C4-2B (cell line): ENCODE results near the gene KRTAP1-1.

ENCODE experiments used
- ZFX ChIP-seq: fragments of 450-650 bp; IDR thresholded peaks from 2 replicates; pipeline ENCODE4 v1.6.1; 2017
- TF ChIP-seq, protein P1 (sequence below): fragments of 450-650 bp; conservative IDR thresholded peaks from 2 replicates; pipeline ENCODE4 v1.5.1; 2017; ENCODE audit warnings: mild to moderate bottlenecking

DNA sequence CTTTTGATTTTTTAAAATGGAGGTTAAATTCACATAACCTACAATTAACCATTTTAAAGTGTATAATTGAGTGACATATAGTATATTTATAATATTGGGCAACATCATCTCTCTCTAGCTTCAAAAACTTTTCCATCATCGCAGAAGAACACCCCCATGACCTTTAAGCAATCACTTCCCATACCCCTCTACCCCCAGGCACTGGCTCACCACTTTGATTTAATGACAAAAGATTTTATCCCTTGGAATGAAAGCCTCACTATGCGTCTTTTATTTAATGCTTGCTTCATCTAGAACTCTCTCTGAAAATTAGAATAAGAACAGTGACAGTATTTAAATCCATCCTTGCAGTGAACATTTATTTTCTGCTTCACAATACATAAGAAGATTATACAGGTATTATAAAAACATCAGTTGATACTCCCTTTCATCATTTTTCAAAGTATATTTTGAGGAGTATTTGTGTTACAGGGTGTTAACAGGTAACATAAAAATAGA is 3.3 kb downstream of the KRTAP1-1 start:
- TF ChIP-seq, protein P1, sequence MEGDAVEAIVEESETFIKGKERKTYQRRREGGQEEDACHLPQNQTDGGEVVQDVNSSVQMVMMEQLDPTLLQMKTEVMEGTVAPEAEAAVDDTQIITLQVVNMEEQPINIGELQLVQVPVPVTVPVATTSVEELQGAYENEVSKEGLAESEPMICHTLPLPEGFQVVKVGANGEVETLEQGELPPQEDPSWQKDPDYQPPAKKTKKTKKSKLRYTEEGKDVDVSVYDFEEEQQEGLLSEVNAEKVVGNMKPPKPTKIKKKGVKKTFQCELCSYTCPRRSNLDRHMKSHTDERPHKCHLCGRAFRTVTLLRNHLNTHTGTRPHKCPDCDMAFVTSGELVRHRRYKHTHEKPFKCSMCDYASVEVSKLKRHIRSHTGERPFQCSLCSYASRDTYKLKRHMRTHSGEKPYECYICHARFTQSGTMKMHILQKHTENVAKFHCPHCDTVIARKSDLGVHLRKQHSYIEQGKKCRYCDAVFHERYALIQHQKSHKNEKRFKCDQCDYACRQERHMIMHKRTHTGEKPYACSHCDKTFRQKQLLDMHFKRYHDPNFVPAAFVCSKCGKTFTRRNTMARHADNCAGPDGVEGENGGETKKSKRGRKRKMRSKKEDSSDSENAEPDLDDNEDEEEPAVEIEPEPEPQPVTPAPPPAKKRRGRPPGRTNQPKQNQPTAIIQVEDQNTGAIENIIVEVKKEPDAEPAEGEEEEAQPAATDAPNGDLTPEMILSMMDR, result no peak
- no peak for TF ChIP-seq ZFX
